H1 (cell line): ENCODE data around the gene TUBA4B. TPM values are rescaled to one million over a fixed set of nuclear protein-coding genes. Genes with fewer than 3 reads are reported as not detected.

Experiments used
- CTCF ChIA-PET: fragments of 300-600 bp; sonication (Branson Sonifier 250); formaldehyde crosslinking; loops from one replicate; lab custom pipeline; 2021; ENCODE audit not compliant: partially characterized antibody; lab: Charles Lee
- POLR2A ChIA-PET: fragments of 300-600 bp; sonication (Branson Sonifier 250); formaldehyde crosslinking; loops from one replicate; lab custom pipeline; 2021; ENCODE audit warnings: inconsistent platforms; ENCODE audit not compliant: partially characterized antibody; lab: Charles Lee
- DNase-seq, 2 experiments: peaks; one replicate each; pipeline versions ENCODE4 v3.0.0 to v3.0.0-alpha.2; 2010 to 2022; ENCODE audit warnings: low spot score in 2 of 2, low read depth in 1 of 2, mixed read lengths in 1 of 2
- FAIRE-seq: peaks from 2 replicates; lab custom pipeline; 2011; peaks lifted over from hg19 to GRCh38; lab: Jason Lieb, UNC
- H2AFZ ChIP-seq: 2 replicates; pipeline ENCODE4 v1.8.1; 2012; ENCODE audit warnings: low read length, inconsistent platforms
- H2AK5ac ChIP-seq: 2 replicates; pipeline ENCODE4 v1.6.1; 2013; ENCODE audit warnings: low read depth, low read length
- H2BK120ac ChIP-seq: replicated peaks from 2 replicates; pipeline ENCODE3; 2013; ENCODE audit warnings: low read depth, low read length, inconsistent platforms
- H2BK12ac ChIP-seq: 2 replicates; pipeline ENCODE4 v1.6.1; 2013; ENCODE audit warnings: low read depth, low read length
- H2BK15ac ChIP-seq: 2 replicates; pipeline ENCODE4 v1.6.1; 2013; ENCODE audit warnings: low read length
- H2BK20ac ChIP-seq: 2 replicates; pipeline ENCODE4 v1.6.1; 2013; ENCODE audit warnings: low read length
- H2BK5ac ChIP-seq: 2 replicates; pipeline ENCODE4 v1.6.1; 2013; ENCODE audit warnings: low read depth, low read length
- H3K14ac ChIP-seq: 2 replicates; pipeline ENCODE4 v1.6.1; 2013; ENCODE audit warnings: inconsistent platforms; ENCODE audit not compliant: insufficient read length
- H3K18ac ChIP-seq: 2 replicates; pipeline ENCODE4 v1.6.1; 2013; ENCODE audit warnings: low read length; ENCODE audit errors: extremely low read depth
- H3K23ac ChIP-seq: 2 replicates; pipeline ENCODE4 v1.6.1; 2013; ENCODE audit warnings: inconsistent platforms; ENCODE audit not compliant: insufficient read length
- H3K23me2 ChIP-seq: 2 replicates; pipeline ENCODE4 v1.6.1; 2013; ENCODE audit warnings: low read depth, low read length
- H3K27ac ChIP-seq: 2 replicates; pipeline ENCODE4 v1.6.1; 2011; ENCODE audit warnings: low read depth, low read length, inconsistent platforms
- H3K27me3 ChIP-seq, 4 experiments: replicated peaks in 1 of 4; 1 replicate in 1 of 4; 2 replicates in 3 of 4; pipeline versions ENCODE4 v1.6.1 to v1.8.1; 2011 to 2013; ENCODE audit warnings: low read length in 3 of 4, mild to moderate bottlenecking in 3 of 4, inconsistent platforms in 2 of 4, mixed read lengths in 2 of 4, moderate library complexity in 1 of 4; ENCODE audit not compliant: control insufficient read depth in 3 of 4, insufficient read depth in 3 of 4; ENCODE audit errors: extremely low read depth in 1 of 4
- H3K36me3 ChIP-seq, 4 experiments: 2 replicates each; pipeline versions ENCODE4 v1.6.1 to v1.8.1; 2011 to 2013; ENCODE audit warnings: mild to moderate bottlenecking in 4 of 4, low read length in 3 of 4, moderate library complexity in 2 of 4, control low read depth in 1 of 4, inconsistent platforms in 1 of 4; ENCODE audit not compliant: insufficient read depth in 4 of 4, control insufficient read depth in 2 of 4
- H3K4ac ChIP-seq: replicated peaks from 2 replicates; pipeline ENCODE3; 2013; ENCODE audit warnings: low read length, low read depth, mixed read lengths, inconsistent platforms; ENCODE audit not compliant: insufficient read length
- H3K4me1 ChIP-seq, 4 experiments: replicated peaks in 1 of 4; 1 replicate in 1 of 4; 2 replicates in 3 of 4; pipeline versions ENCODE4 v1.6.1 to v1.8.1; 2011 to 2013; ENCODE audit warnings: low read length in 3 of 4, inconsistent platforms in 2 of 4, mixed read lengths in 1 of 4; ENCODE audit not compliant: insufficient read depth in 4 of 4, control insufficient read depth in 3 of 4
- H3K4me2 ChIP-seq, 2 experiments: 2 replicates each; pipeline versions ENCODE4 v1.6.1 to v1.8.1; 2011 to 2013; ENCODE audit warnings: low read depth in 2 of 2, low read length in 2 of 2, control low read depth in 1 of 2, inconsistent platforms in 1 of 2, mild to moderate bottlenecking in 1 of 2; ENCODE audit not compliant: insufficient read depth in 1 of 2
- H3K4me3 ChIP-seq, 4 experiments: fragments of 200-600, 300-600 bp in 1 of 4; sonication (generic), shearing (Covaris generic), sonication (Bioruptor Twin) in 1 of 4; 2 replicates each; pipeline versions ENCODE4 v1.5.1 to v1.8.1; 2011 to 2016; ENCODE audit warnings: low read length in 4 of 4, low read depth in 3 of 4, control low read depth in 2 of 4, inconsistent platforms in 2 of 4, mild to moderate bottlenecking in 2 of 4, mixed read lengths in 1 of 4, moderate library complexity in 1 of 4; ENCODE audit not compliant: insufficient read depth in 2 of 4; ENCODE audit errors: extremely low read depth in 1 of 4
- H3K56ac ChIP-seq: replicated peaks from 2 replicates; pipeline ENCODE3; 2013; ENCODE audit warnings: low read depth, mild to moderate bottlenecking, mixed read lengths, low read length, inconsistent platforms; ENCODE audit not compliant: insufficient read length
- H3K79me1 ChIP-seq: 2 replicates; pipeline ENCODE4 v1.6.1; 2013; ENCODE audit warnings: low read depth, low read length, control low read depth
- H3K79me2 ChIP-seq, 2 experiments: 2 replicates each; pipeline versions ENCODE4 v1.6.1 to v1.8.1; 2012 to 2013; ENCODE audit warnings: low read length in 2 of 2, mild to moderate bottlenecking in 2 of 2, inconsistent platforms in 1 of 2; ENCODE audit not compliant: insufficient read depth in 2 of 2, control insufficient read depth in 1 of 2
- H3K9ac ChIP-seq, 4 experiments: replicated peaks in 1 of 4; 1 replicate in 1 of 4; 2 replicates in 3 of 4; pipeline versions ENCODE4 v1.6.1 to v1.8.1; 2011 to 2013; ENCODE audit warnings: low read depth in 3 of 4, low read length in 3 of 4, control low read depth in 2 of 4, mild to moderate bottlenecking in 2 of 4, moderate library complexity in 2 of 4, inconsistent platforms in 1 of 4; ENCODE audit errors: extremely low read depth in 1 of 4
- H3K9me3 ChIP-seq, 2 experiments: 2 replicates each; pipeline versions ENCODE4 v1.6.1 to v1.8.1; 2012 to 2013; ENCODE audit warnings: mild to moderate bottlenecking in 2 of 2, moderate library complexity in 2 of 2, control low read depth in 1 of 2, inconsistent platforms in 1 of 2, low read depth in 1 of 2, low read length in 1 of 2, mixed read lengths in 1 of 2; ENCODE audit not compliant: insufficient read depth in 2 of 2
- H4K20me1 ChIP-seq, 2 experiments: replicated peaks in 1 of 2; 2 replicates each; pipeline versions ENCODE3 to v1.8.1; 2011 to 2013; ENCODE audit warnings: inconsistent platforms in 2 of 2, low read length in 2 of 2, mild to moderate bottlenecking in 1 of 2; ENCODE audit not compliant: insufficient read depth in 2 of 2, control insufficient read depth in 1 of 2
- H4K5ac ChIP-seq: 2 replicates; pipeline ENCODE4 v1.6.1; 2013; ENCODE audit warnings: low read length, low read depth, mixed read lengths, inconsistent platforms; ENCODE audit not compliant: insufficient read length
- H4K8ac ChIP-seq: 2 replicates; pipeline ENCODE4 v1.8.0; 2013; ENCODE audit warnings: mild to moderate bottlenecking, moderate library complexity, low read length, inconsistent platforms; ENCODE audit not compliant: insufficient read depth; ENCODE audit errors: extremely low read depth
- H4K91ac ChIP-seq: replicated peaks from 2 replicates; pipeline ENCODE3; 2013; ENCODE audit warnings: low read length, mixed read lengths, inconsistent platforms; ENCODE audit not compliant: insufficient read length
- CHD1 ChIP-seq: IDR thresholded peaks from 2 replicates; pipeline ENCODE4 v1.6.1; 2012; ENCODE audit warnings: low read depth, low read length, improper control_type of control experiment
- PHF8 ChIP-seq: fragments of 200-600 bp; sonication (generic); conservative IDR thresholded peaks from 2 replicates; pipeline ENCODE4 v1.7.1; 2012; ENCODE audit warnings: low read depth, mild to moderate bottlenecking, inconsistent platforms, low read length, moderate library complexity
- RBBP5 ChIP-seq: IDR thresholded peaks from 2 replicates; pipeline ENCODE4 v1.7.1; 2012; ENCODE audit warnings: low read depth, mild to moderate bottlenecking, inconsistent platforms, low read length, moderate library complexity, borderline replicate concordance
- RNF2 ChIP-seq: fragments of 200-900, 300-1000 bp; sonication (generic); IDR thresholded peaks from 2 replicates; pipeline ENCODE4 v1.7.1; 2016; ENCODE audit warnings: borderline replicate concordance, low read depth, mild to moderate bottlenecking, antibody characterized with exemption, low read length; ENCODE audit not compliant: poor library complexity, severe bottlenecking; ENCODE audit errors: missing control alignments
- TBP ChIP-seq: IDR thresholded peaks from 2 replicates; pipeline ENCODE4 v1.6.1; 2011; ENCODE audit warnings: low read depth, low read length, improper control_type of control experiment
- WGBS, 2 experiments: shearing (Covaris generic) in 1 of 2; methylation state at CpG; one replicate each; pipeline versions ENCODE4 v1.1.6 to v1.1.7; 2013 to 2015; ENCODE audit warnings: low lambda C conversion rate in 2 of 2, mixed read lengths in 2 of 2, inconsistent platforms in 1 of 2, low coverage in 1 of 2, missing lambda C conversion rate in 1 of 2; ENCODE audit not compliant: insufficient replicate concordance in 2 of 2, insufficient coverage in 1 of 2, insufficient read length in 1 of 2; ENCODE audit errors: extremely low coverage in 1 of 2, missing lambda C conversion rate in 1 of 2; 5-methylcytosine and 5-hydroxymethylcytosine counted together
- polyA plus RNA-seq, 7 experiments: library from polyadenylated mRNA; depleted of rRNA in 3 of 7; stranded (reverse) in 5 of 7; unstranded in 2 of 7; fragments of >200 nt in 5 of 7; fragments of 200-250 nt in 2 of 7; gene quantifications; 1 replicate in 5 of 7; 2 replicates in 1 of 7; 4 replicates in 1 of 7; pipeline versions ENCODE4 v1.2.1 to v1.2.3, GENCODE V29; 2011 to 2013; ENCODE audit warnings: missing spikeins in 2 of 7, mixed read lengths in 2 of 7
- total RNA-seq: library from RNA; stranded (reverse); fragmentation: NEBNext Ultra II Directional; extraction: Animal tissue kit (Norgen Biotek cat#: 25700); gene quantifications from 2 replicates; pipeline ENCODE4 v1.2.1, GENCODE V29; 2021
- TF ChIP-seq, protein P1 (sequence below): IDR thresholded peaks from 2 replicates; pipeline ENCODE4 v1.6.1; 2011; ENCODE audit warnings: low read length, improper control_type of control experiment

TUBA4B gene
- total and polyA plus RNA-seq, 2 of the 8 experiments (the other 6 are each of a cell fraction or from before 2014, with no cell fraction given): 0.08 to 0.24 TPM

DNA sequence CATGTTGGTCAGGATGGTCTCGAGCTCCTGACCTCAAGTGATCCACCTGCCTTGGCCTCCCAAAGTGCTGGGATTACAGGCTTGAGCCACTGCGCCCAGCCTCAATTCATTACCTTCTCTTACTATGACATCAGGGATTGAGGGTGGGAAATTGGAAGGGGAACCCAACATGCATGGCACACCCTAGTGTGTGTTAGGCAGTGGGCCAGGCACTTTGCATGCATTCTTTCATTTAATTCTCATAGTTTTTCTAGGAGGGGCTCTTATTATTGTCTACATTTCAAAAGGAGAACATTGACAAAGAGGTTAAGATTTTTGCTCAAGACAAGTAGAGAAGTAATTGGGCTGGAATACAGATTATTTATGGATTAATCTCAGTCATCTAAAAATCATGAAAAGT, 15.3 kb downstream of the TUBA4B start:
- H4K8ac ChIP-seq: no peak overlapping the region
- no peak overlapping the region for H2BK5ac ChIP-seq
- WGBS, 2 experiments: 80% methylated on average over 2 of the region's 2 CpGs; no CpG with 5 or more reads in 1 of the 2 experiments
- no peaks in the 10 kb centered on the region for H3K36me3 ChIP-seq
- H3K56ac ChIP-seq: no peak overlapping the region
- no peak overlapping the region for H3K4me2 ChIP-seq
- no peak for DNase-seq
- H2BK20ac ChIP-seq: no peak overlapping the region
- no peaks in the 10 kb centered on the region for H3K79me2 ChIP-seq
- no peak overlapping the region for H3K27ac ChIP-seq
- no peak overlapping the region for H3K9ac ChIP-seq
- TF ChIP-seq RNF2 (no peak), TBP (no peak), CHD1 (no peak), RBBP5 (no peak), PHF8 (no peak)
- TF ChIP-seq, protein P1, sequence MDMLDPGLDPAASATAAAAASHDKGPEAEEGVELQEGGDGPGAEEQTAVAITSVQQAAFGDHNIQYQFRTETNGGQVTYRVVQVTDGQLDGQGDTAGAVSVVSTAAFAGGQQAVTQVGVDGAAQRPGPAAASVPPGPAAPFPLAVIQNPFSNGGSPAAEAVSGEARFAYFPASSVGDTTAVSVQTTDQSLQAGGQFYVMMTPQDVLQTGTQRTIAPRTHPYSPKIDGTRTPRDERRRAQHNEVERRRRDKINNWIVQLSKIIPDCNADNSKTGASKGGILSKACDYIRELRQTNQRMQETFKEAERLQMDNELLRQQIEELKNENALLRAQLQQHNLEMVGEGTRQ: no peak
- TF ChIP-seq, all 59 proteins: peak for 0
- peaks cover 0 to 3% (median 0%) of the 10 kb centered on the region in 4 experiments; a peak in 2 of 7 replicates for H3K27me3 ChIP-seq
- H2BK15ac ChIP-seq: no peak overlapping the region
- no peaks in the 10 kb centered on the region for H3K79me1 ChIP-seq
- H4K20me1 ChIP-seq: no peaks in the 10 kb centered on the region
- H3K4me3 ChIP-seq: no peak overlapping the region
- no peak overlapping the region for H2BK120ac ChIP-seq
- no peak overlapping the region for H3K4ac ChIP-seq
- H3K23me2 ChIP-seq: no peaks in the 10 kb centered on the region
- H2BK12ac ChIP-seq: no peak overlapping the region
- H4K5ac ChIP-seq: no peak overlapping the region
- H3K23ac ChIP-seq: no peak overlapping the region
- H3K9me3 ChIP-seq: no peaks in the 10 kb centered on the region
- H3K18ac ChIP-seq: no peak overlapping the region
- no peak overlapping the region for H2AK5ac ChIP-seq
- ChIA-PET CTCF (interaction anchor here (1.0 to 4.9 kb wide), 3 partner anchors 9 to 39 kb away, joined by 3 to 25 read pairs (median 6); partner anchors contain the start of genes ANKZF1, ATG9A and DNAJB2), POLR2A (no interaction called here)
- no peaks in the 10 kb centered on the region for H3K4me1 ChIP-seq
- no peak overlapping the region for H3K14ac ChIP-seq
- H2AFZ ChIP-seq: no peak overlapping the region
- H4K91ac ChIP-seq: no peak overlapping the region
- no peak for FAIRE-seq
